ENCODE data around the gene KDM4C. TPM values are rescaled to one million over a fixed set of nuclear protein-coding genes. Genes with fewer than 3 reads are reported as not detected.
A peak's percentile ranks its signal among the peaks of the same experiment; 100 is the strongest.
"Not testable (repeated sequence)": the region's sequence is repeated elsewhere in the genome, so short reads cannot be mapped to it uniquely, and the experiment has no call there.

Gene KDM4C
- total RNA-seq, 2 donors from 2014 or later: 12.8 to 31.5 TPM

- Histone ChIP-seq H3K36me3 (ENCODE audit: control insufficient read depth, insufficient read depth, low read length) (no peaks in the 10 kb centered on the region), H3K27me3 (ENCODE audit: control insufficient read depth, insufficient read depth, low read length, poor library complexity, severe bottlenecking) (no peaks in the 10 kb centered on the region), H3K9me3 (ENCODE audit: control insufficient read depth, low read length) (peaks cover 20% of the 10 kb centered on the region), H3K9ac (ENCODE audit: extremely low read depth, low read length, poor library complexity, severe bottlenecking) (no peak overlapping the region), H3K4me1 (ENCODE audit: control insufficient read depth, insufficient read depth, low read length) (no peaks in the 10 kb centered on the region), H3K4me3 (ENCODE audit: low read length) (no peak overlapping the region), H3K27ac (ENCODE audit: low read depth, low read length) (no peak overlapping the region)
- Mint-ChIP-seq H3K4me1 (peaks cover 5% of the 10 kb centered on the region), H3K4me3 (no peak overlapping the region), H3K9me3 (peaks cover 17% of the 10 kb centered on the region), H3K27ac (no peak overlapping the region), H3K36me3 (ENCODE audit: low read depth) (no peaks in the 10 kb centered on the region), H3K27me3 (ENCODE audit: insufficient read depth) (no peaks in the 10 kb centered on the region)
- WGBS, 2 experiments (ENCODE audit: insufficient coverage in 1 of 2, insufficient read length in 1 of 2): 67 to 76% methylated on average over 1 of the region's 1 CpG
- TF ChIP-seq CTCF (conservative IDR thresholded peaks at IDR 0.05): peak; percentile 57
- DNase-seq: no peak
These were observed 18.6 kb upstream of the KDM4C start for GRCh38 chr9:6739218-6739617.

GRCh38 chr9:6748861-6749260 is 8.9 kb upstream of the KDM4C start:
- H3K4me3 Mint-ChIP-seq; H3K9me3 Mint-ChIP-seq; H3K4me3 ChIP-seq (ENCODE audit: low read length); H3K27me3 ChIP-seq (ENCODE audit: control insufficient read depth, insufficient read depth, low read length, poor library complexity, severe bottlenecking); H3K4me1 Mint-ChIP-seq; H3K27me3 Mint-ChIP-seq (ENCODE audit: insufficient read depth); DNase-seq; H3K36me3 ChIP-seq (ENCODE audit: control insufficient read depth, insufficient read depth, low read length); H3K36me3 Mint-ChIP-seq (ENCODE audit: low read depth); H3K27ac ChIP-seq (ENCODE audit: low read depth, low read length); H3K4me1 ChIP-seq (ENCODE audit: control insufficient read depth, insufficient read depth, low read length); H3K9ac ChIP-seq (ENCODE audit: extremely low read depth, low read length, poor library complexity, severe bottlenecking); H3K27ac Mint-ChIP-seq; H3K9me3 ChIP-seq (ENCODE audit: control insufficient read depth, low read length): not testable (repeated sequence)
- WGBS, 2 experiments (ENCODE audit: insufficient coverage in 1 of 2, insufficient read length in 1 of 2): 89 to 96% methylated on average over 8 to 9 of the region's 9 CpGs

- H3K27me3 ChIP-seq (ENCODE audit: control insufficient read depth, insufficient read depth, low read length, poor library complexity, severe bottlenecking); H3K9ac ChIP-seq (ENCODE audit: extremely low read depth, low read length, poor library complexity, severe bottlenecking); H3K27me3 Mint-ChIP-seq (ENCODE audit: insufficient read depth); H3K27ac ChIP-seq (ENCODE audit: low read depth, low read length); H3K4me1 ChIP-seq (ENCODE audit: control insufficient read depth, insufficient read depth, low read length); H3K4me3 Mint-ChIP-seq; H3K9me3 ChIP-seq (ENCODE audit: control insufficient read depth, low read length); H3K4me1 Mint-ChIP-seq; H3K36me3 ChIP-seq (ENCODE audit: control insufficient read depth, insufficient read depth, low read length); DNase-seq; H3K4me3 ChIP-seq (ENCODE audit: low read length); H3K27ac Mint-ChIP-seq; H3K36me3 Mint-ChIP-seq (ENCODE audit: low read depth); H3K9me3 Mint-ChIP-seq: not testable (repeated sequence)
- WGBS, 2 experiments (ENCODE audit: insufficient coverage in 1 of 2, insufficient read length in 1 of 2): 93 to 95% methylated on average over 7 to 10 of the region's 10 CpGs
These were observed 2.9 kb upstream of the KDM4C start for GRCh38 chr9:6754861-6755260.

GRCh38 chr9:6757132-6757455 is 679 bp upstream of the KDM4C start:
- Mint-ChIP-seq H3K27me3 (ENCODE audit: insufficient read depth) (no peaks in the 10 kb centered on the region), H3K4me3 (peak overlapping the region; percentile 90), H3K36me3 (ENCODE audit: low read depth) (no peaks in the 10 kb centered on the region), H3K9me3 (no peaks in the 10 kb centered on the region), H3K4me1 (peaks cover 10% of the 10 kb centered on the region), H3K27ac (peak overlapping the region; percentile 100)
- WGBS, 2 experiments (ENCODE audit: insufficient coverage in 1 of 2, insufficient read length in 1 of 2): 3 to 5% methylated on average over 11 to 14 of the region's 14 CpGs
- peak overlapping the region; percentile 99 for H3K4me3 ChIP-seq (ENCODE audit: low read length)
- no peaks in the 10 kb centered on the region for H3K9me3 ChIP-seq (ENCODE audit: control insufficient read depth, low read length)
- no peaks in the 10 kb centered on the region for H3K4me1 ChIP-seq (ENCODE audit: control insufficient read depth, insufficient read depth, low read length)
- H3K27me3 ChIP-seq (ENCODE audit: control insufficient read depth, insufficient read depth, low read length, poor library complexity, severe bottlenecking): no peaks in the 10 kb centered on the region
- TF ChIP-seq CTCF (conservative IDR thresholded peaks at IDR 0.05): no peak
- no peak for DNase-seq
- peak overlapping the region; percentile 88 for H3K27ac ChIP-seq (ENCODE audit: low read depth, low read length)
- H3K9ac ChIP-seq (ENCODE audit: extremely low read depth, low read length, poor library complexity, severe bottlenecking): peak overlapping the region; percentile 78
- no peaks in the 10 kb centered on the region for H3K36me3 ChIP-seq (ENCODE audit: control insufficient read depth, insufficient read depth, low read length)

All from endodermal cell (in vitro differentiated cells).